Skeletal muscle satellite cell (primary cell): ENCODE data around the gene STK24.
"Not testable (repeated sequence)": the region's sequence is repeated elsewhere in the genome, so short reads cannot be mapped to it uniquely, and the experiment has no call there.

Experiments used
- H3K27me3 ChIP-seq: 2 replicates; pipeline ENCODE4 v1.7.0; 2013; ENCODE audit warnings: low read length; ENCODE audit not compliant: control insufficient read depth, insufficient read depth
- H3K36me3 ChIP-seq: 2 replicates; pipeline ENCODE4 v1.7.0; 2013; ENCODE audit warnings: mild to moderate bottlenecking, control low read depth, low read length; ENCODE audit not compliant: insufficient read depth
- H3K4me1 ChIP-seq: 2 replicates; pipeline ENCODE4 v1.7.0; 2013; ENCODE audit warnings: low read length; ENCODE audit not compliant: control insufficient read depth, insufficient read depth
- H3K4me2 ChIP-seq: 2 replicates; pipeline ENCODE4 v1.7.0; 2013; ENCODE audit warnings: mild to moderate bottlenecking, low read length
- H3K4me3 ChIP-seq: 2 replicates; pipeline ENCODE4 v1.7.0; 2013; ENCODE audit warnings: low read length
- H3K9ac ChIP-seq: 2 replicates; pipeline ENCODE4 v1.7.0; 2013; ENCODE audit warnings: mild to moderate bottlenecking, low read depth, low read length, moderate library complexity
- H3K9me3 ChIP-seq: replicated peaks from 2 replicates; pipeline ENCODE4 v1.7.0; 2013; ENCODE audit warnings: mild to moderate bottlenecking, control low read depth, low read length

STK24 gene

DNA sequence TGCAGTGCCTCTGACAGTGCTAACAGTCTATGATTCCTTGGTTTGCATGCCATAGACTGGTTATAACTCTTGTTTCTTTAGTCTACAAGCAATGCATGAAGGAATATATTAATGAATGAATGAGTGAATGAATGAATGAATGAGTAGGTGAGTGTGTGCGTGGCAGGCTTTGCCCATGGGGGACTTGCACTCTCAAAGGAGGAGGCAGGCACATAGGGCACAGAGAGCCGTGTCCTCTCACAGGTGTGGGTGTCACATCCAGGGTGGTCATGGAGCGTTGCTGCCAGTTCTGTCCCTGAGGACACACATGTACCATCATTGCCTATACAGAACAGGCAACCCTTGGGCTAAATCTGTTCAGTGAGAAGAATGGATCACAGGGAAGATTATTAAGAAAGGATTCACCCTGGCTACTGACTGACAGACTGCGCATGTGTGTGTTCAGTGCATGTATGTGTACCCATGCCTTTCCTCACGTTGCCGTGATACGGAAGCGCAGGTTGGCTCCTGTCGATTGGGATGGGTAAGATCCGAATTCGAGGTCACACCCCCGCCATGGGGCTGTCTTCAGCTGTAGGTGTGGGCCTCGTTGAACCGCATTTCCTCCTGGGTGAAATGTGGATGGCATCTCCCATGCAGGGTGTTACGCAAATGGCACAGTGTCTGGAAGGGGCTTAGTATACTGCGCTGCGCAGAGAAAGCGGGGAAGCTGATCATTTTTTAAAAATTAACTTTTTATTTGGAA is 161.4 kb downstream of the STK24 start:
- H3K9me3 ChIP-seq: no peaks in the 10 kb centered on the region
- no peak overlapping the region for H3K4me3 ChIP-seq
- no peak overlapping the region for H3K9ac ChIP-seq
- no peaks in the 10 kb centered on the region for H3K4me1 ChIP-seq
- H3K36me3 ChIP-seq: peaks cover 33% of the 10 kb centered on the region
- no peaks in the 10 kb centered on the region for H3K27me3 ChIP-seq
- no peak overlapping the region for H3K4me2 ChIP-seq

DNA sequence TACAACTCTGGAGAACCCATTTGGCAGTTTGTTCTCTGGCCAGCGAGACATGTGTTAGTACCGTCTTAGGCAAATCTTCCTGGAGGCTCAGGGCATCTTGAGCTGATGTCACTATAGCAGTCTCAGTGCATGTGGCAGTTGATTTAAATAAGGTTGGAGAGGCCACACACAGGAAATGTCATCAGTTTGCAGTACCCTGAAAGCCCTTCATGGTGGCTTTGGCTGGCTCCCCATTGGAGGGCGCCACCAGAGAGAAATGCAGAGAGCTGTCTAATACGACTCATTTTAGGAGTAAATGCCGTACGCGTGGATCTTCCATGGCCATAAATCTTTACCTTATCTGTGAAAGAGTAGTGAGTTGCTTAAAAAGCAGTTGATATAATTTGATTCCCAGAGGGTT is 163.1 kb downstream of the STK24 start:
- no peak overlapping the region for H3K9ac ChIP-seq
- H3K4me2 ChIP-seq: no peak overlapping the region
- H3K9me3 ChIP-seq: no peaks in the 10 kb centered on the region
- no peaks in the 10 kb centered on the region for H3K4me1 ChIP-seq
- H3K27me3 ChIP-seq: no peaks in the 10 kb centered on the region
- peaks cover 33% of the 10 kb centered on the region for H3K36me3 ChIP-seq
- H3K4me3 ChIP-seq: no peak overlapping the region

DNA sequence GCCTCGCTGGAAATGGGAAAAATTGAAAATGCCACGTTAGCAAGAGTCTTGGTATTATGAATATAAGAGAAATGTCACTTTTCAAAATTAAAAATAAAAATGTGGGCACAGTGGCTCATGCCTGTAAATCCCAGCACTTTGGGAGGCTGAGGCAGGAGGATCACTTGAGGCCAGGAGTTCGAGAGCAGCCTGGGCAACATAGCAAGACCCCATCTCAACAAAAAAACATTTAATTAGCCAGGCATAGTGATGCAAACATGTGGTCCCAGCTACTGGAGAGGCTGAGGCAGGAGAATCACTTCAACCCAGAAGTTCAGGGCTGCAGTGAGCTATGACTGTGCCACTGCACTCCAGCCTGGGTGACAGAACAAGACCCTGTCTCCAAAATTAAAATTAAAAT is 163.6 kb downstream of the STK24 start:
- H3K4me3 ChIP-seq, H3K4me1 ChIP-seq, H3K27me3 ChIP-seq, H3K9me3 ChIP-seq, H3K4me2 ChIP-seq, H3K9ac ChIP-seq: not testable (repeated sequence)
- H3K36me3 ChIP-seq: peaks cover 33% of the 10 kb centered on the region

DNA sequence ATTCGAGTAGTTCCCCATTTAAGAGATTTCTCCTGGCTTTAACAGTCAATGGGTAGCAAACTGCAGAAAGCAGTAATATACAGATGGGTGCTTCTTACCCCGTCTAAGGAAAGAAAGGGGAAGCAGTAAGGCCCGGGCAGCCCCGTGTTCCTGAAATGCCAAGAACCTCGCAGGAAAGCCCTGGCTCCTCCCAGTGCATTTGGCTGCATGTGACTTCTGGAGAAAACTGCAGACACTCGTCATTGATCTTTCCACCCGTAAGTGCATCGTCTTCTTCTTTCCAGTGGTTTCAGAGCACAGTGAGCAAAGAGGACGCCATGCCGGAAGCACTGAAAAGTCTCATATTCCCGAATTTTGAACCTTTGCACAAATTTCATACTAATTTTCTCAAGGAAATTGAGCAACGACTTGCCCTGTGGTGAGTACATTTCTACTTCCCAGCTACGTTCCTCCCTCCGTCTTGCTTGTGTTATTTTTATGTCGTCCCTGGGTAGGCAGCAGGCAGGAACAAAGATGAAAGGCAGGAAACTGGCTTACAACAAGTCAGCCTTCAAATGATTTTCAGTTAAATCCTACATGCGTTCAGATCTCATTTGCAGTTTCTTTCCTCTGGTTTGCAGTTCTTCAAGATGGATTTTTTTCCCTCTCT is 165.2 kb downstream of the STK24 start:
- Histone ChIP-seq H3K9me3 (no peaks in the 10 kb centered on the region), H3K4me2 (no peak overlapping the region), H3K4me1 (no peaks in the 10 kb centered on the region), H3K27me3 (no peaks in the 10 kb centered on the region), H3K9ac (no peak overlapping the region), H3K36me3 (peaks cover 33% of the 10 kb centered on the region), H3K4me3 (no peak overlapping the region)

DNA sequence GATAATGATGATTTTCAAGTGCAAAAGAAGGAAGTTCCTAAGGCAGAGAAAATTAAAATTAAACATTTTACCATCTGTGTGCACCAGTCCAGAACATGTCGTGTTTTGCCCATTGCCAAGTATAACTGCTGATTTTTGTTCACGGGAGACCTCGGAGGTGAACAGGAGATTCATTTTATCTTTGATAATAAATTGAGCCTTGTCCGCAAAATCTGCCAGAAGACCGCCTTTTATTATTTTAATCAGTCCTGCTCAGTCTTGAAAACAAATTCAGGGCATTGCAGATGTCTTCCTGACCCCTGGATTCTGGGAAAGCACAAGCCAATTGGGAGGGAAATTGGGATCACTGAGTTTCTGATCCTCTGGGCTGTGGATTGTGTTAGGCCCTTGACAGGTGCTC is 165.9 kb downstream of the STK24 start:
- H3K9ac ChIP-seq: no peak overlapping the region
- no peaks in the 10 kb centered on the region for H3K27me3 ChIP-seq
- no peaks in the 10 kb centered on the region for H3K9me3 ChIP-seq
- no peak overlapping the region for H3K4me3 ChIP-seq
- H3K36me3 ChIP-seq: peaks cover 26% of the 10 kb centered on the region
- H3K4me2 ChIP-seq: no peak overlapping the region
- no peaks in the 10 kb centered on the region for H3K4me1 ChIP-seq

DNA sequence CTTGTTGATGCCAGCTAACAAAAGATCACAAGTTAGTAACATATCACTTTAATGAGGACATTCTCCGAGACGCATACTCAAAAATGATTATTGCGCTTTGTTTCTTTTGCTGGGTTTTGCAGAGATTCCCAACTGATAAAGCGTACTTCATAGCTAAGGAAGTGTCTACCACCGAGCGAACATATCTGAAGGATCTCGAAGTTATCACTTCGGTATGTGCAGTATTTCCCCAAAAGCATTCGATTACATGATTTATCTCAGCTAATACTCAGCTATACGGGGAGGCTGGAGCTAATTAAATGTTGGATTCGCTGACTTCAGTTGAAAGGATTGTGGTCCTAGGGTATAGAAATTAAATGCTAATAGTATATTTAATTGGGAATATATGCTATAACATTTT is 166.3 kb downstream of the STK24 start:
- no peak overlapping the region for H3K4me2 ChIP-seq
- no peak overlapping the region for H3K4me3 ChIP-seq
- H3K9ac ChIP-seq: no peak overlapping the region
- no peaks in the 10 kb centered on the region for H3K27me3 ChIP-seq
- H3K9me3 ChIP-seq: no peaks in the 10 kb centered on the region
- H3K36me3 ChIP-seq: peaks cover 22% of the 10 kb centered on the region
- no peaks in the 10 kb centered on the region for H3K4me1 ChIP-seq

DNA sequence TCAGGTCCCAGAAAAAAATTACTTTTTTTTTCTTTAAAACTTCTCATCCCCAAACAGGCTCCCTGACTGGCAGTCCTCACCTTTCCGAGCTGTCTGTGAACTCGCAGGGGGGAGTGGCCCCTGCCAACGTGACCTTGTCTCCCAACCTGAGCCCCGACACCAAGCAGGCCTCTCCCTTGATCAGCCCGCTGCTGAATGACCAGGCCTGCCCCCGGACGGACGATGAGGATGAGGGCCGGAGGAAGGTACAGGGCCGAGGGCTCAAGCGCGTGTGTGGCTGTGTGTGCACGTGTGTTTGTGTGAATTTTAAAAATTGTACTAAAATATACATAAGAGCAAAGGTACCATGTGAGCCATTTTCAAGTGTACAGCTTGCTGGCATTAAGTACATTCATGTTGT is 167.6 kb downstream of the STK24 start:
- no peak overlapping the region for H3K9ac ChIP-seq
- no peak overlapping the region for H3K4me2 ChIP-seq
- no peaks in the 10 kb centered on the region for H3K4me1 ChIP-seq
- H3K27me3 ChIP-seq: no peaks in the 10 kb centered on the region
- peaks cover 11% of the 10 kb centered on the region for H3K36me3 ChIP-seq
- H3K4me3 ChIP-seq: no peak overlapping the region
- no peaks in the 10 kb centered on the region for H3K9me3 ChIP-seq

DNA sequence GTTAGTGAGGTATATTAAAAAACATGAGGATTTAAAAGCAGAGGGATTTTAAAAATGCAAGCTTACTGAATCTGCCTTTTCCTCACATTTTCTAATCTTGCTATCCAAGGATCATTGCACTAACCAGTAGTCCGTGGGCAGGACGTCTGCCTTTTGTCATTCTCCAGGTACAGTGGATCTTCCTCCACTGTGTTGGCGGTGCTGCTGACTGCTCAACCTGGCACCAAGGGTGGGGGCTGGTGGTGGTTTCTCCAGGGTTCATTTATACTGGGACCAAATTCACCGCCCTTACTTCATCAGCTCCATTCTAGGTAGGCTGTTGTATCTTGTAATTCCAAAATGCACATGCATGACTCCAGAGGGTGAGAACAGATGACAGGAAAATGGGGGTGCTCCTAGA is 169.3 kb downstream of the STK24 start:
- Histone ChIP-seq H3K4me2 (no peak overlapping the region), H3K4me3 (no peak overlapping the region), H3K27me3 (no peaks in the 10 kb centered on the region), H3K36me3 (peaks cover 10% of the 10 kb centered on the region), H3K9me3 (no peaks in the 10 kb centered on the region), H3K4me1 (no peaks in the 10 kb centered on the region), H3K9ac (no peak overlapping the region)

DNA sequence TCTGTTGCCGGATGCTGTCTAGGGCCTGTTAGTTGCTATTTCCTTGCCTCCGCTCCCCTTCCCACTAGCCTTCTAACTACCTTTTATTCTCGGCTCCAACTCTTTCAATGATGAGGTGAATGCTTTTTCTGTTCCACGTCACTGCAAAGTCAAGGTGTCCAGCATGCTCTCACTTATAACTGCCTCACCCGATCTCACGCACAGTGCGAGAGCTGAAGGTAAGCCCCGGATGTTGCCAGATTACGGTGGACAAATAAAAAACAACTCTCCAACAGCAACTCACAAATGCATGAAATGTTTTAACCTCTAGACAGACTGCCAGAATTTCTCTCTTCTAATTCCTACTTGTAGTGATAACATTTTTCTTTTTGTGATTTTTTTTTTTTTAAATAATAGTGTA is 169.9 kb downstream of the STK24 start:
- Histone ChIP-seq H3K9ac (no peak overlapping the region), H3K4me1 (no peaks in the 10 kb centered on the region), H3K9me3 (no peaks in the 10 kb centered on the region), H3K4me2 (no peak overlapping the region), H3K4me3 (no peak overlapping the region), H3K27me3 (no peaks in the 10 kb centered on the region), H3K36me3 (peaks cover 9% of the 10 kb centered on the region)

DNA sequence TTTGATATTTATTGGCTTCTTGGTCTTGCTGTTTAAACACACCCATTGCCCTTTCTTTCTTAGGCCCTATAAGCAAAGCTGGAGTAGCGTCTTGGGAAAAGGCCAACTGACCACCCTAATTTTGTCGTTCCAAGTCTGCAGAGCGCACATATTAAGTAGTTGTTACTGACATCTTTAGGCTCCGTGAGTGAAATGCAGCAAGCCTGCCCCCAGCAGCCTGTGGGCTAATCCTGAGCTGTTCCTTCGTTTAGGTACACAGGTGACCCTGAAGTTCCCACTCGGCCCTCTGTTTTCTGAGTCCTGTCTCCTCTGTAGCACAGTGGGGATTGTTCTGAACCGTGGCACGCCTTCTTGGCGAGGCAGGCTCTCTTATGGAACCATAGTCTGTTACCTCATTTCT is 170.5 kb downstream of the STK24 start:
- no peaks in the 10 kb centered on the region for H3K9me3 ChIP-seq
- no peaks in the 10 kb centered on the region for H3K27me3 ChIP-seq
- no peak overlapping the region for H3K9ac ChIP-seq
- no peak overlapping the region for H3K4me2 ChIP-seq
- H3K4me1 ChIP-seq: no peaks in the 10 kb centered on the region
- no peak overlapping the region for H3K4me3 ChIP-seq
- H3K36me3 ChIP-seq: peaks cover 5% of the 10 kb centered on the region

DNA sequence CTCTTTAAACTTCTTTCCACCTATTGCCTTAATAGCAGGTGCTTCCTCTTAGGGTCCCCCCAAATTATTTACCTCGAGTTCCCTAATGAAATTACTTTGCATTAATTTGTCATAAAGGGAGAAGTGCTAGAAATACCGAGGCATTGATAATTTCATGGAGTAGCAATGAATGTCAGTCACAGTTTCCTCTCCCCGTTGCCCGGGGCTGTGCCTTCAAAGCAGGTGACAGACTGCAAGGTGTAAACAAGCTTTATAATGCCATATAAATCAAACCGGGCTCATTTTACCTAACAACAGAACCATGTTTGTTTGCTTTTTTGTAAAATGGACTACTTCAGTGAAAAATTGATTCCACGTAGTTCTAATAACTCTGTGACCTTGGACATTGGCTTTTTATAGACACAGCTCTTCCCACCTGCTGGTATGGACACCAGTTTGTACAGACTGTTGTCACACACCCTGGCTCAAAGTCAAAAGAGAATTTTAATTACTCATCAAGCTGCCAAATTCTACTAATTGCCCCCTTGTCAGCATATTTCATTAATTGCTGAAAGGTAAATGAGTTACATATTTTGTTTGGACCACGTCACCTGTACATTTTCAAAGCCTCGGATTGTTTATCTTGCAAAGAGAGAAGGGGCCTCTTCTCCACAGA is 171.1 kb downstream of the STK24 start:
- Histone ChIP-seq H3K9me3 (no peaks in the 10 kb centered on the region), H3K27me3 (no peaks in the 10 kb centered on the region), H3K4me3 (no peak overlapping the region), H3K4me2 (no peak overlapping the region), H3K4me1 (no peaks in the 10 kb centered on the region), H3K9ac (no peak overlapping the region), H3K36me3 (peaks cover 5% of the 10 kb centered on the region)
